Type B pancreatic cell (in vitro differentiated cells): ENCODE data around the gene TEDC1. TPM values are rescaled to one million over a fixed set of nuclear protein-coding genes. Genes with fewer than 3 reads are reported as not detected.

Source experiments
- DNase-seq: peaks from one replicate; pipeline ENCODE4 v3.0.0; 2021; ENCODE audit warnings: mixed read lengths; ENCODE audit not compliant: unreplicated experiment; ENCODE audit errors: extremely low spot score
- H3K27ac Mint-ChIP-seq: 2 replicates; pipeline ENCODE4 v1.8.0; 2021; ENCODE audit warnings: mild to moderate bottlenecking, mixed read lengths
- H3K27me3 Mint-ChIP-seq: 2 replicates; pipeline ENCODE4 v1.8.0; 2021; ENCODE audit warnings: mixed read lengths
- H3K36me3 Mint-ChIP-seq: 2 replicates; pipeline ENCODE4 v1.8.0; 2021; ENCODE audit warnings: mixed read lengths
- H3K4me1 Mint-ChIP-seq: one replicate; pipeline ENCODE4 v1.8.0; 2021; ENCODE audit warnings: mixed read lengths; ENCODE audit not compliant: unreplicated experiment
- H3K4me3 Mint-ChIP-seq: 2 replicates; pipeline ENCODE4 v1.8.0; 2021; ENCODE audit warnings: mild to moderate bottlenecking, mixed read lengths
- H3K9me3 Mint-ChIP-seq: 2 replicates; pipeline ENCODE4 v1.8.0; 2021; ENCODE audit warnings: mixed read lengths
- total RNA-seq: library from RNA; stranded (reverse); gene quantifications from 2 replicates; pipeline ENCODE4 v1.2.1, GENCODE V29; 2021; ENCODE audit warnings: low replicate concordance
- TF ChIP-seq, protein P1 (sequence below): fragments of 200-600 bp; sonication (generic); conservative IDR thresholded peaks from 2 replicates; pipeline ENCODE4 v1.5.0; 2021; ENCODE audit warnings: antibody characterized with exemption, mild to moderate bottlenecking

The TEDC1 gene
- total RNA-seq, 1 donor from 2014 or later, result 22.1 TPM

- Mint-ChIP-seq H3K27me3 (peaks cover 42% of the 10 kb centered on the region), H3K27ac (peak overlapping the region; percentile 95), H3K36me3 (no peaks in the 10 kb centered on the region), H3K4me1 (peaks cover 17% of the 10 kb centered on the region), H3K9me3 (no peaks in the 10 kb centered on the region), H3K4me3 (peak overlapping the region; percentile 67)
- TF ChIP-seq, protein P1, sequence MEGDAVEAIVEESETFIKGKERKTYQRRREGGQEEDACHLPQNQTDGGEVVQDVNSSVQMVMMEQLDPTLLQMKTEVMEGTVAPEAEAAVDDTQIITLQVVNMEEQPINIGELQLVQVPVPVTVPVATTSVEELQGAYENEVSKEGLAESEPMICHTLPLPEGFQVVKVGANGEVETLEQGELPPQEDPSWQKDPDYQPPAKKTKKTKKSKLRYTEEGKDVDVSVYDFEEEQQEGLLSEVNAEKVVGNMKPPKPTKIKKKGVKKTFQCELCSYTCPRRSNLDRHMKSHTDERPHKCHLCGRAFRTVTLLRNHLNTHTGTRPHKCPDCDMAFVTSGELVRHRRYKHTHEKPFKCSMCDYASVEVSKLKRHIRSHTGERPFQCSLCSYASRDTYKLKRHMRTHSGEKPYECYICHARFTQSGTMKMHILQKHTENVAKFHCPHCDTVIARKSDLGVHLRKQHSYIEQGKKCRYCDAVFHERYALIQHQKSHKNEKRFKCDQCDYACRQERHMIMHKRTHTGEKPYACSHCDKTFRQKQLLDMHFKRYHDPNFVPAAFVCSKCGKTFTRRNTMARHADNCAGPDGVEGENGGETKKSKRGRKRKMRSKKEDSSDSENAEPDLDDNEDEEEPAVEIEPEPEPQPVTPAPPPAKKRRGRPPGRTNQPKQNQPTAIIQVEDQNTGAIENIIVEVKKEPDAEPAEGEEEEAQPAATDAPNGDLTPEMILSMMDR, result peak; percentile 100
- peak; percentile 94 for DNase-seq
These were observed 9.9 kb upstream of the TEDC1 start for GRCh38 chr14:105480807-105481801.

GRCh38 chr14:105481886-105482457, 9.1 kb upstream of the TEDC1 start:
- peak overlapping the region; percentile 78 for H3K4me3 Mint-ChIP-seq
- H3K4me1 Mint-ChIP-seq, result peaks cover 17% of the 10 kb centered on the region
- no peaks in the 10 kb centered on the region for H3K36me3 Mint-ChIP-seq
- TF ChIP-seq, protein P1, result no peak
- peak; percentile 88 for DNase-seq
- peak overlapping the region; percentile 95 for H3K27ac Mint-ChIP-seq
- H3K9me3 Mint-ChIP-seq, result no peaks in the 10 kb centered on the region
- peaks cover 42% of the 10 kb centered on the region for H3K27me3 Mint-ChIP-seq

DNA sequence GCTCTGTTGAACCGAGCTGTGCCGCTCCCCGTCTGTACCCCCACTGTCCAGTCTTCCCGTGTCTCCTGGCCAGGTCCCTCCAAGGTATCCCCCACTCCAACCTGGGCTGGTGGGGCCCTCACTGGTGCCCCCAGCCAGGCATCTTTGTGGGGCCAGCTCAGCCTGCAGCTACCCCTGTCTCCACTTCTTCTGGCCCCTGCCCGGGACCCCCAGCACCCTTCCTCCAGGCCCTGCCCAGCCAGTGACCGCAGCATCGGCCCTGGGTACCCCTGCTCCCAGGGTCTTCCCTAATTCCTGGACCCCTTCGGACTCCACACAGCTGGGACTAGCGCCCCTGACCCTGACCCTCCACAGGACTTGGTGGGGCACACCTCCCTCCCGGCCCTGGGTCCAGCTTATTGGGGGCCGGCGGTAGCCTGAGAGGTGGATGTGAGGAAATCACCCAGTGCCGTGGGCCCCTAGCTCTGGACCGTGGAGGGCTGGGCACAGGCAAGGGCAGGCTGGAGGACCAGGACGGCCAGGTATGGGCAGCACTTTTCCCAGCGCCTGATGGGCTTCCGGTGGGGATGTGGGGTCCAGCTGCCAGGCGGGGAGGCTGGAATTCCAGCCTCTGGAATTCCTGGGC, 8.4 kb upstream of the TEDC1 start:
- no peaks in the 10 kb centered on the region for H3K36me3 Mint-ChIP-seq
- no peak for DNase-seq
- H3K4me1 Mint-ChIP-seq, result peaks cover 17% of the 10 kb centered on the region
- no peaks in the 10 kb centered on the region for H3K9me3 Mint-ChIP-seq
- H3K4me3 Mint-ChIP-seq, result peak overlapping the region; percentile 78
- TF ChIP-seq, protein P1, result no peak
- peak overlapping the region; percentile 95 for H3K27ac Mint-ChIP-seq
- peaks cover 37% of the 10 kb centered on the region for H3K27me3 Mint-ChIP-seq

GRCh38 chr14:105483300-105484068, 7.6 kb upstream of the TEDC1 start:
- no peaks in the 10 kb centered on the region for H3K36me3 Mint-ChIP-seq
- peaks cover 37% of the 10 kb centered on the region for H3K27me3 Mint-ChIP-seq
- H3K9me3 Mint-ChIP-seq, result no peaks in the 10 kb centered on the region
- H3K4me3 Mint-ChIP-seq, result no peak overlapping the region
- TF ChIP-seq, protein P1, result no peak
- DNase-seq, result no peak
- H3K27ac Mint-ChIP-seq, result no peak overlapping the region
- peaks cover 17% of the 10 kb centered on the region for H3K4me1 Mint-ChIP-seq
